Skin of body (tissue), 2 donors: ENCODE data around the gene MTTP. TPM values are rescaled to one million over a fixed set of nuclear protein-coding genes. Genes with fewer than 3 reads are reported as not detected.

Source experiments
- DNase-seq: peaks from one replicate; lab custom pipeline; 2025; lab: John Stamatoyannopoulos, UW
- total RNA-seq: library from RNA; depleted of rRNA; stranded (reverse); fragments of >200 nt; gene quantifications from one replicate; pipeline ENCODE4 v1.2.3, GENCODE V29; 2014

The MTTP gene
- total RNA-seq, 1 donor from 2014 or later: 0.30 TPM

GRCh38 chr4:99669084-99669483 lies 94.5 kb downstream of the MTTP start:
- DNase-seq: no peak

- DNase-seq: no peak
Observed at GRCh38 chr4:99670409-99671073, 95.9 kb downstream of the MTTP start.

Other genes with a start within 250 kb of the MTTP start
- 2.3 TPM for gene ADH1C, start 222.1 kb upstream of the MTTP start, total RNA-seq
- gene ADH7, start 139.5 kb upstream of the MTTP start, total RNA-seq: 1.3 TPM
- not detected for gene C4orf17, start 63.8 kb upstream of the MTTP start, total RNA-seq
- gene TRMT10A, start 10.8 kb upstream of the MTTP start, total RNA-seq: 6.9 TPM
- 15.6 TPM for gene C4orf54, start 83.0 kb downstream of the MTTP start, total RNA-seq
- gene DAPP1, start 242.0 kb downstream of the MTTP start, total RNA-seq: 27.6 TPM